Osteoblast (primary cell): ENCODE results near the gene TMEM63C. TPM values are rescaled to one million over a fixed set of nuclear protein-coding genes. Genes with fewer than 3 reads are reported as not detected.

ENCODE experiments used
- DNase-seq: peaks from one replicate; pipeline ENCODE4 v3.0.0; 2011; ENCODE audit warnings: low spot score, mixed read lengths; ENCODE audit not compliant: insufficient read length; ENCODE audit errors: missing footprints
- H2AFZ ChIP-seq: 2 replicates; pipeline ENCODE4 v1.6.0; 2011; ENCODE audit warnings: mild to moderate bottlenecking, low read length
- H3K27ac ChIP-seq: 2 replicates; pipeline ENCODE4 v1.5.1; 2011; ENCODE audit warnings: mild to moderate bottlenecking, low read depth, low read length, moderate library complexity
- H3K27me3 ChIP-seq: 2 replicates; pipeline ENCODE4 v1.6.0; 2012; ENCODE audit warnings: mild to moderate bottlenecking, control low read depth, inconsistent platforms, low read length, moderate library complexity; ENCODE audit not compliant: insufficient read depth
- H3K36me3 ChIP-seq: 2 replicates; pipeline ENCODE4 v1.5.1; 2011; ENCODE audit warnings: mild to moderate bottlenecking, low read length, control low read depth, moderate library complexity; ENCODE audit not compliant: insufficient read depth
- H3K4me1 ChIP-seq: 2 replicates; pipeline ENCODE4 v1.5.1; 2011; ENCODE audit warnings: mild to moderate bottlenecking, low read length, control low read depth, moderate library complexity; ENCODE audit not compliant: insufficient read depth
- H3K4me2 ChIP-seq: 2 replicates; pipeline ENCODE4 v1.6.0; 2011; ENCODE audit warnings: mild to moderate bottlenecking, low read length; ENCODE audit not compliant: insufficient read depth
- H3K4me3 ChIP-seq: fragments of 200-600 bp; sonication (generic); 3 replicates; pipeline ENCODE4 v1.5.1; 2012; ENCODE audit warnings: mild to moderate bottlenecking, low read length, inconsistent platforms; ENCODE audit not compliant: insufficient read depth
- H3K79me2 ChIP-seq: 2 replicates; pipeline ENCODE4 v1.6.0; 2012; ENCODE audit warnings: mild to moderate bottlenecking, low read length, control low read depth, inconsistent platforms; ENCODE audit not compliant: insufficient read depth
- H3K9me3 ChIP-seq: 2 replicates; pipeline ENCODE4 v1.5.1; 2011; ENCODE audit warnings: low read depth, low read length, control low read depth
- H4K20me1 ChIP-seq: 2 replicates; pipeline ENCODE4 v1.6.0; 2012; ENCODE audit warnings: mild to moderate bottlenecking, low read length, control low read depth; ENCODE audit not compliant: insufficient read depth
- CTCF ChIP-seq: IDR thresholded peaks from 2 replicates; pipeline ENCODE4 v1.5.1; 2011; ENCODE audit warnings: mild to moderate bottlenecking, low read depth, low read length, moderate library complexity; ENCODE audit errors: extremely low read depth
- total RNA-seq: library from RNA; depleted of rRNA; stranded (reverse); fragments of >200 nt; gene quantifications from 2 replicates; pipeline ENCODE4 v1.2.3, GENCODE V29; 2012

Gene TMEM63C
- total RNA-seq, 1 donor = 0.72 TPM

GRCh38 chr14:77241955-77242354 lies 60.4 kb downstream of the TMEM63C start:
- Histone ChIP-seq H3K4me3 (no peak overlapping the region), H3K27me3 (no peaks in the 10 kb centered on the region), H3K9me3 (no peaks in the 10 kb centered on the region), H3K4me2 (no peak overlapping the region), H2AFZ (no peak overlapping the region), H3K79me2 (no peaks in the 10 kb centered on the region), H3K27ac (no peak overlapping the region), H4K20me1 (no peaks in the 10 kb centered on the region), H3K4me1 (no peaks in the 10 kb centered on the region), H3K36me3 (no peaks in the 10 kb centered on the region)
- DNase-seq = peak; percentile 68
- no peak for TF ChIP-seq CTCF

- Histone ChIP-seq H3K27ac (no peak overlapping the region), H3K36me3 (no peaks in the 10 kb centered on the region), H3K79me2 (no peaks in the 10 kb centered on the region), H3K27me3 (no peaks in the 10 kb centered on the region), H3K4me3 (no peak overlapping the region), H3K4me2 (no peak overlapping the region), H4K20me1 (no peaks in the 10 kb centered on the region), H3K9me3 (no peaks in the 10 kb centered on the region), H2AFZ (no peak overlapping the region), H3K4me1 (no peaks in the 10 kb centered on the region)
- peak; percentile 43 for DNase-seq
- no peak for TF ChIP-seq CTCF
Measured at GRCh38 chr14:77242752-77243151, 61.2 kb downstream of the TMEM63C start.

DNA sequence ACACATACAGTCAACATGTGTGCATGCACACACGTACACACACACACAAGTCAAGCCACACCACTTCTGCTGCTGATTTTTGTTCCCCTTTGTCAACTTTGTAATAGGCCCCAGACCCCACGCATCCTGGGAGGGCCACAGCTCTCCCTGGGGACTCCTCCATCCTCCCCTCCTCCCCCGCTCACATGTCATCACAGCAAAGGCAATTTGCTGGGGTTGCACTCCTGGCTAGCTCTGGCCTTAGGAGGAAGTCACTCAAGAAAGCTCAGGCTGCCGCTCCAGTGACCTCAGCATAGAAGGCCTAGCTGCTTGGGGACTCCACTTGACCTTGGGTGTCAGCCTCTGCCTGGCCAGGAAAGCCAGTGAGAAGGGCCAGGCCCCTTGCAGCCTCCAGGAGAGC lies 62.3 kb downstream of the TMEM63C start:
- H2AFZ ChIP-seq = no peak overlapping the region
- TF ChIP-seq CTCF = no peak
- no peak overlapping the region for H3K4me2 ChIP-seq
- no peak overlapping the region for H3K27ac ChIP-seq
- H3K9me3 ChIP-seq = no peaks in the 10 kb centered on the region
- H3K27me3 ChIP-seq = no peaks in the 10 kb centered on the region
- no peak overlapping the region for H3K4me3 ChIP-seq
- peak; percentile 41 for DNase-seq
- no peaks in the 10 kb centered on the region for H3K36me3 ChIP-seq
- no peaks in the 10 kb centered on the region for H4K20me1 ChIP-seq
- no peaks in the 10 kb centered on the region for H3K79me2 ChIP-seq
- no peaks in the 10 kb centered on the region for H3K4me1 ChIP-seq

DNA sequence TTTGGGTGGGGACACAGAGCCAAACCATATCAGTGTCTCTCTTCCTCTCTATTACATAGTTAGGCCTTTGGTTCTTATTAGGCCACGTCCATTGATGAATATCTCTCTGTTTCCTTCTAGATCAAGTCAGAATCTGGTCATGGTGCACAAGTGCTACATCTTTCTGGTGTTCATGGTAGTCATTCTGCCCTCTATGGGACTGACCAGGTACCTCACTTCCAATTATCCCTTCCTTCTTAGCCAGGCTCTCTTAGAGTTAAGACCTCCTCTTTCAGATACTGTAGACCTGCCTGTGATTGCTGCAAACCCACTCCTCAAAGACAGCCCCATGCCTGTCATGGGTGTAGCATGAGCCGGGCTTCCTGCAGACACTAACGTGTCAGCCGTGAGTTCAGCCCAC lies 64.2 kb downstream of the TMEM63C start:
- Histone ChIP-seq H3K4me2 (no peak overlapping the region), H3K36me3 (no peaks in the 10 kb centered on the region), H4K20me1 (no peaks in the 10 kb centered on the region), H3K79me2 (no peaks in the 10 kb centered on the region), H3K9me3 (no peaks in the 10 kb centered on the region), H3K27me3 (no peaks in the 10 kb centered on the region), H2AFZ (no peak overlapping the region), H3K4me3 (no peak overlapping the region), H3K4me1 (no peaks in the 10 kb centered on the region), H3K27ac (no peak overlapping the region)
- DNase-seq = no peak
- no peak for TF ChIP-seq CTCF
